CD4-positive, alpha-beta T cell treated with Interleukin-10 for 1 hour (primary cell): Measurements from ENCODE around the gene KIF13A.
"Not testable (repeated sequence)": the region's sequence is repeated elsewhere in the genome, so short reads cannot be mapped to it uniquely, and the experiment has no call there.

Source experiments
- DNase-seq: peaks from one replicate; pipeline ENCODE4 v3.0.0-alpha.2; 2020

The KIF13A gene

DNA sequence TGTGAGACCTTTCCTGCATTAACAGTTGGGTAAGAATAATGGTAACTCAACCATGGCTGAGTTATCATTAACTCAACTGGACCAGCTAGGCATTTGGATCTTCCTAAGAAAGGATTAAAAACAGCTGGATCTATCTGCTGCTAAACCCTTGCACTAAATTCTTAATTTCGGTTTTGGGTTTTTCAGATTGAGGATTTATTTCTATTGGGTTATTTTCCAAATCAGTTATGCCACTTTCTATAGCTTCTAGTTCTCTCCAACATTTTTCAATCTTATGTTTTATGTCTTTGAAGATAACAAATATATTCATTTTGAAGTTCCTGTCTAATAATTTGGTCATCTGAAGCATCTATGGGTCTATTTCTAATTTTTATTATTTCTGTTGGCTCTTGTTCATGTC lies 92.5 kb downstream of the KIF13A start:
- DNase-seq: no peak

DNA sequence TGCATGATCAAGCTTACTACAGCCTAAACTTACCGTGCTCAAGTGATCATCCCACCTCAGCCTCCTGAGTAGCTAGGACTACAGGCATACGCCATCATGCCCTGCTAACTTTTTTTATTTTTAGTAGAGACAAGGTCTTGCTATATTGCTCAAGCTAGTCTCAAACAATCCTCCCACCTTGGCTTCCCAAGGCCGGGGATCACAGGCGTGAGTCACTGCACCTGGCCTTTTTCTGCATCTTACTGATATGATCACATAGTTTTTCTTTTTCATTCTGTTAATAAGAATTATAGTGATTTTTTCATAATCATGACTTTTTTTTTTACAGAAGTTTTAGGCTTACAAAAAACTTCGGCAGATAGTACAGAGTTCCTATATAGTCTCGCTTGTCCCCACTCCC lies 93.2 kb downstream of the KIF13A start:
- DNase-seq: no peak

DNA sequence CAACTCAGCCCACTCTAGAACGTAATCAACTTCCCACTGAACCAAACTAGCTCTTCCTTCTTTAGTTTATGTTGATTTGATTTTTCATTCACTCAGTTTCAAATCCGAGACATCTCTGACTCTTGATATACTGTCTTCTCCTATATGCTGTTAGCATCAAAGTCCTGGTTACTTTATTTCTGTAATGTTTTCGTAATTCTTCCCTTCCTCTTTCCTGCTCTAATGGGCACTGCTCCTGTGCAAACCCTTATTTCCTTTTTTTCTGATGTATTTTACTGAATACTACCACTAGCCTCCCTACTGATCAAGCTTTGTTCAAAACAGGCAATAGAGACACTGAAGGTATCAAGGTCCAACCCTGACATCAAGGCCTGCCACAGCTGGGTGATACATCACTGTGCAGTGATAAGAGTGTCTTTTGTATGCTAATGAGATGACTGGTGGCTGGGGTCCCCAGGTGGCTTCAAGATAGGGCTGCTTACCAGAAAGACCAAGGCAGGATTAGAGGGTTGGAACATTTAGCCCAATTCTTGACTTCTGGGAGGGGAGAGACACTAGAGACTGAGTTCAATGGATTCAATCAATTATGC lies 95.2 kb downstream of the KIF13A start:
- no peak for DNase-seq

DNA sequence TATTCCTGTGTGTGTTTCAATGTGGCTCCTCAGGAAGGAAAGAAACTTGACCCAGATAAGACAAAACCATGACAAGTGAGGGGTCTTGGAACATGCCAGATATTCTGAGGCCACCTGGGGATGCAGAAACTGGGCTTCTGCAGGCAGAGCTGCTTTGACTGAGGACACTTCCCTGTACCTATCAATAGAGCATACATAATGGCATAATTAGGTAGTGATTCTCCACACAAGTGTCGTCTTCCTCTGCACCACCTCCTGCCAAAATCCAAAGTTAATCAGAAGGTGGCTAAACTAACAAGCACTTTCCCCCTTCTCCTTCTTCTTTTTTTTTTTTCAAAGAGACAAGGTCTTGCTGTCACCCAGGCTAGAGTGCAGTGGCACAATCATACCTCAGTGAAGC lies 97.1 kb downstream of the KIF13A start:
- no peak for DNase-seq

DNA sequence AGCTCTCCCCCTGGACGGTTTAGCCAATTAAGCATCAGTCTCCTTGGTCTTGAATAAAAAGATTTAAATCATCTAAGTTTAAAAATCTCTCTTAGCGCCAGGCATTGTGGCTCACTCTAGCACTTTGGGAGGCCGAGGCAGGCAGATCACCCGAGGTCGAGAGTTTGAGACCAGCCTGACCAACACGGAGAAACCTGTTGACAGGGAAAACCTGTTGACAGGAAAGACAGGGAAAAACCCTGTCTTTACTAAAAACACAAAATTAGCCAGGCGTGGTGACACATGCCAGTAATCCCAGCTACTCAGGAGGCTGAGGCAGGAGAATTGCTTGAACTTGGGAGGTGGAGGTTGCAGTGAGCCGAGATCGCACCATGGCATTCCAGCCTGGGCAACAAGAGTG lies 97.7 kb downstream of the KIF13A start:
- not testable (repeated sequence) for DNase-seq

DNA sequence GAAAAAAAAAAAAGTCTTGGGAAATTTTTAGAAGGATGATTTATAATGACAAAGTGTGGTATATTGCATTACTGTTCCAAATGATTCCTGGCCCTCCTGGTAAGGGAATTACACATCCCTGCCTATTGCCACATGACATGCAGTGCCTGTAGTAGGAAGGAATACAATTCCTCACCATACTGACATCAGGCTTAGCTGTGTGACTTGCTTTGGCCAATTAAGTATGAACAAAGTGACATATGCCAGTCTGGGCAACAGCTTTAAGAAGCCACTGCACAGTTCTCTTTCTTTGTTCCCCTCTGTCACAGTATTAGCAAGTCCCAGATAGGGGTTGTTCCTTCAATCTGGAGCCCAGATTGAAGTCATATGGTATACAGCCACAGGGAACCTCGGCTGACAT lies 100.5 kb downstream of the KIF13A start:
- no peak for DNase-seq

DNA sequence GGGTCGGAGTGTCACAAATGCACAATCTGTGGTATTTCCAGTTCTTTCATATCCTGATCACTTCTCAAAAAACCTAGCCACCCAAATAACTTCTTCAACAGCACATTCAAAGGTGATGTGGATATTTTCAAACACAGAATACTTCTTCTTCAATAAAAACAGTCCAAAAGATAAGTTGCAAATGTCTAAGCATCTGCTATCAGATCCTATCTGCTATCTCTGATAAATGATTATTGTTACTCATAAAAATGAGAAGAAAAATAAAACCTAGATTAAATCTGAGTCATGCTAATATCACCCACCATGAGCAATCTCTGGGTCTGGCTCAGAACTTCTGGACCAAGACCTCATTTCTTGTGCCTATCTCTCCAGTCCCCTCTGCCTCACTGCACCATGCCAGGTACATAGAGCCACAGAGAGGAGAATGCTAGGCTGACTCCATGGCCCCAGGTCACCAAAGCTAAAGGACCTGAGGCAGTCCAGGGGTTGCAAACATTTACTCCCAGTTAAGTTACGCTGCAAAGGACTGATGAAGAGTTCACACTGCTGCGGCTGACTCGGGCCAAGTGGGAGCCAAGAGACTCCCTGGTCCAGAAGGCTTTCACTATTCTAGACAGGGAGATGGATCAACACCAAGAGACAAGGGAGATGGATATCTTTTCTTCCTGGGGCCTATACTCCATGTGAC lies 101.4 kb downstream of the KIF13A start:
- DNase-seq: no peak

DNA sequence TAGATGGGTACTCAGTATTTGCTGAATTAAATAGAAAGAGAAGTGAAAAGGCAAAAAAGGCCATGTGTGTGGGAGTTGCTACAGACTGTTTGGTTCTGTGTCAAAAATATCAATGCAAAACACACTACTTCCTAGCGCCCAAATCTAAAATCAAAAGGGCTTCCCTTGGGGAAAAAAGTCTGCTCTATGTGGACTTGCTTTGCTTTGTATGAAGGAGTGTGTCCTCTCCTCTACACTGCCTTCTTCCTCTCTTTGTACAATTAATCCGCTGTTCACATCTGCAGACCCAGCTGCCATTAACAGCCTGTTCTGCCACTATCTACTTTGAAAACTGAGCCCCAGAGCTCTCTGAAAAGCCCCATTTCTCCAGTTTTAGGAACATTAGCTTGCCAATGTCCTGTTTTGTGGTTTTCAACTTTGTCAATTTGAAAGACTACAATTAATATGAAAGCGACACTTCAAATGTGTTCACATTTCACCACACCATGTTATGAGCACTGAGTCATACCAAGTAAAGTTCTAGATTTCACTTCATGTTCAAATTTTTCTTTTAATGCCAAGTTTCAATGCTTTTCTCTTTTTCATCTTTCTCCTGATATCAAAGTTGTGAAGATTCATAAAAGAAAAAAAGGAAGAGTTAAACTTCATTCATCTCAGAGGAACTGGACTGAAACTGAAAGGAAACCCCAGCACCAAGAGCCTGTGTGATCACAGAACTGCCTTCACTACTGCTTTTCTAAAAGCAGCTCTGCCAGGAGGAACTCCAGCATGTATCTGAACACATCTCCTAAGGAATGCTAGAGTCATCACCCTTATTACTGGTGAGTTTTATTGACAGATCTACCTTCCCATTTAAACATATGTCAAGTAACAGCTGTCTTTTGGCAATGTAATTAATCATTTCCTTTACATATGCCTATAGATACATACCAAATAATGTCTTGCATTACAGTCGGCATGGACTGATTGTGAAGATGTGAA lies 102.6 kb downstream of the KIF13A start:
- DNase-seq: no peak

DNA sequence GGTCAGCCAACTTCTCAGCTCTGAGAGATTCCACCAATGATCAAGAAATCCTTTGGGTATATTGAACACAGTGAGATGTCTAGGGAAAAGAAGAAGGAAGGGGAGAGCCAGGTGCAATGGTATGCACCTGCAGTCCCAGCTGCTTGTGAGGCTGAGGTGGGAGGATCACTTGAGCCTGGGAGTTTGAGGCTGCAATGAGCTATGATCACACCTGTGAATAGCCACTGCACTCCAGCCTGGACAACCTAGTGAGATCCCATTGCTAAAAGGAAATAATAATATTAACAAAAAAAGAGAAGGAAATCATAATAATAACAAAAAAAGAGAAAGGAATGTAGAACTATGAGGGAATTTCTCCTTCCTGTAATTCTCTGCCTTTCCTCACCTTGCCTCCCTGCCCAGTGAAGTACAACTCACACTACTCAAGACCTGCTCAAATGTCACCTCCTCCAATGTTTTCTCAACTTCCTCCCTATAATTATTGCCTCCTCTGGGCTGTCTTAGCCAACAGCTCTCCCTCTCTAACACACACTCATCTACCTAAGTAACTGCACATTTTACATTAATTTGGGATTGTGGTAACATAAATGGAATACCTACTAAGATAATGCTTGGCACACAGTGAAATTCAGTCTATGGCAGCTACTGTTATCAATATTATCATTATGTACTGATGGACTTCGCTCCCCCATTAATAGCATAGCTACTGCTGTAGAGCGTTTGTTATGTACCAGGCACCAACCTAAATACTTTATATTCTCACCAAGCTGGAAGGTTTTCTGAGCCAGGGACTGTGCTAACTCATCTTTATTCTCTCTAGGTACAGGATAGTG lies 103.6 kb downstream of the KIF13A start:
- DNase-seq: no peak

DNA sequence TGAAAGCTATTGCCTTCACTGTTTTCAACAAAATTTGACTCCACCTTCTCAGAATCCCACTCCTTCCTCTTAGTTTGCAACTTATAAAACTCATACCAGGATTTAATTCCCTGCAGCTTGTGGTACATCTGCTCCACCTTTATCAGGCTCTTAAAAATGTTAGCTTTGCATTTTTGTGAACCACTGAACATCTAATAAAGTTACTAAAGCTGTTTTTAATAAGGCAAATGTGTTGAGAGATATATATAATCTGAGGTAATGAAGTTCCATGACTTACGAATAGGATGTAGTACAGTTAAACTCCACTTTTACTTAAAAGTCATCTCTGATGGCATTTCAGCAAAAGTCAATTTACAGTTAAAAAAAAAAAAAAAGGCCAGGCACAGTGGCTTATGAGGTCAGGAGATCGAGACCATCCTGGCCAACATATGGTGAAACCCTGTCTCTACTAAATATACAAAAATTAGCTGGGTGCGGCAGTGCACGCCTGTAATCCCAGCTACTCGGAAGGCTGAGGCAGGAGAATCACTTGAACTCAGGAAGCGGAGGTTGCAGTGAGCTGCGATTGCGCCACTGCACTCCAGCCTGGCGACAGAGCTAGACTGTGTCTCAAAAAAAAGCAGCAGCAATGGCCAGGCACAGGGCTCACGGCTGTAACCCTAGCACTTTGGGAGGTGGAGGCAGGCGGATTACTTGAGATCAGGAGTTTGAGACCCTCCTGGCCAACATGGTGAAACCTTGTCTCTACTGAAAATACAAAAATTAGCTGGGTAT lies 106.2 kb downstream of the KIF13A start:
- no peak for DNase-seq

DNA sequence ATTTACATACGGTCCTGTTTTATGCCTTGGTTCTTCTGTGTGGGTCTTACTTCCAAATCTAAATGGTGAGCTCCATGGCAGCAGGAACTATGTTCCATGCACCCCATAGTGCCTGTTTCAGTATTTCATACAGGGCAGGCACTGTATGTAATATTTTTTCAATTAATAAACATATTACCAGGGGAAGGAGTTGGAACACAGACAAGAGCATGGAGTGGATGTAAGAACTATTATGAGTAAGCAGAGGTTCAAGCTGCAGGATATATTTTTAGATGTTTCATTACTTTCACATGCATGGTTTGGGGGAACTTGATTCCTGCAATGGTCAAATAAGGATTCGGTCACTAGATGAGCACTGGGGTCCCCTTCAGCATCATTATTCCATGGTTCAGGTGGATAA lies 108.3 kb downstream of the KIF13A start:
- DNase-seq: no peak

DNA sequence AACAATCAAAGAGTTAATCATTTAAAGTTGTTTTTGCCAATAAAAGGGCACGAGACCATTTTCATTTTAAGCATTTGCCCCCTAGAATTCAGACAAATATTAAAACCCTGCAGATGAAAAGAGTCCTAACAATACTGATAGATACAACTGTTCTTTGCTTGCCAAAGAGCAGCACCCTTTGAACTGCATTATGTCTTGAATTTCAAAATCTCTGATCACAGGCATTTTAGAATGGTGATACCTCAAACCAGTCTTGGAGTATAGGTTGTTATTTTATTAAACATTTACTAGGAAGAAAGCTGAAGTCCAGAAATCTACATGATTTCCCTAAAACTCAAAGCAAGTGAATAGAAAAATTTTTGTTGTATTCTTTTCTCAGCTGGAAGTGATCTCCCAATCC lies 108.7 kb downstream of the KIF13A start:
- no peak for DNase-seq

DNA sequence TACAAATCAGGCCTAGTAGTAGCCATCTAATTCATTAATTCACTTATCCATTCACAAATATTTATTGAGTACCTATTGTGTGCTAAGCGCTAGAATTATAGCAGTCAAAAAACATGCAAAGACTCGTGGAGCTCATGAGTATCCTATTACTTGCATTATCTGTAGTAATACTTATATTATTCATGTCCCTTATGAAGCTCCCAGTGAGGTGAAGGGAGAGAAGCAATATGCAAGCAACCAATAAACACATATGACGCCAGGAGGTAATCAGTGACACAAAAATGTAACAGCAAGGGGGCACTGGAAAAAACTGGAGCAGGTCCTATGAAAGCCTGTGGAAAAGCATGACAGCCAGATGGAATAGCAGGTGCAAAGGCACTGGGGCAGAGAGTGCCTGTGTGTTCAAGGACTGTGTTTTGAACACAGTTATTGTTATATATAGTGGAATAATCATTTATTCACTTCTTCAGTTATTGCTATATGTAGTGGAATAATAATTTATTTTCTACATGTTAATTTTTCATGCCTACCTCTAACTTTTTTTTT lies 109.5 kb downstream of the KIF13A start:
- DNase-seq: no peak

DNA sequence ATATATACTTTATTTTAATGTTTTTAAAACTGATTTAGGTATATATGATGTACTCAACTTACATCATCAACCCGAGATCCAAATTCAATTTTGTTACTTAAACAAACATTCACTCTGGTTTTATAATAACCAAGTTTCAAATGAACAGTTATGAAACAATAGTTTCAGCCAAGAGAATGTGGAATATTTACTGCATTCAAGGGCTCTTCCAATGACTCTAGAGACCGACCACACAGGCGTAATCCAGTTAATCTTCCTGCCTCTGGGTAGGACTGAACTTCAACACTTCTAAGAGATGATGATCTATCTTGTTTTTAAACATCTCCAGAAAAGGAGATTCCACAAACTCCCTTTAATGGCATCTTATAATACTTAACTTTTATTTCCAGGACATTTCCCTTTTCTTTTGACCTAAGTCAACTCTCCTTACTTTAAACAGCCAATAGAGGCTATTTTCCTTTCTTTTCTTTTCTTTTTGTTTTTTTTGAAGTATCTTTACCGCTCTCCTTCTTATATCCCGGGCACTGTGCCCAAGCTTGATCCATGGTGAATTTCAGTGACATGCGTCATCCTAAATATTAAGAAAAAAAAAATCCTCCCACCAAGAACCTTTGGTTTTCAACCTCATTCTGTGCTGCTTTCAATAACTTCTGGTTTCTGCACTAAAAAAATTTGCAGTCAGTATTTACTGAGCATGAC lies 110.1 kb downstream of the KIF13A start:
- DNase-seq: no peak

DNA sequence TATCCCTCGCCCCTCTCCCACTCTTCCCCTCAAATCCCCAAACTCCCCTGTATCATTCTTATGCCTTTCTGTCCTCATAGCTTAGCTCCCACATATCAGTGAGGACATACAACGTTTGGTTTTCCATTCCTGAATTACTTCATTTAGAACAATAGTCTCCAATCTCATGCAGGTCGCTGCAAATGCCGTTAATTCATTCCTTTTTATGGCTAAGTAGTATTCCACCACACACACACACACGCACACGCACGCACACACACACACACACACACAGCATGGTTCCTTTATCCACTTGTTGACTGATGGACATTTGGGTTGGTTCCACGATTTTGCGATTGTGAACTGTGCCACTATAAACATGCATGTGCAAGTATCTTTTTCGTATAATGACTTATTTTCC lies 112.7 kb downstream of the KIF13A start:
- DNase-seq: no peak

DNA sequence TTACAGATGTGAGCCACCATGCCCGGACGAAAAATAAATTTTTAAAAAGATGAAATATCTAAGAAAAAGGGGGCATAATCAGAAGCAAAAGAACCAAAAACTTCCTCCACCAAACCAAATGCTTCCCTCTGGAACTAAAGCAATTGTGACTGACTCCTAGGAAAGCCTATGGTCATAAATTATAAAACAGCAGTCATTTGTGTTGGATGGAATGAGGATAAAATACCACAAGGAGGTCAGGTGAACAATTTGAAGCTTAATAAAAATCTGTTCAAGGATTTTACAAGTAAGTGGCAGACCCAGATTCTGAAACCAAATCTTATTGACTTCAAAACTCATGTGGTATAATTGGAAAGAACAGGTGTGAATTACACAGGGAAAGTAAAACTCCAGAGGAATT lies 114.5 kb downstream of the KIF13A start:
- no peak for DNase-seq

DNA sequence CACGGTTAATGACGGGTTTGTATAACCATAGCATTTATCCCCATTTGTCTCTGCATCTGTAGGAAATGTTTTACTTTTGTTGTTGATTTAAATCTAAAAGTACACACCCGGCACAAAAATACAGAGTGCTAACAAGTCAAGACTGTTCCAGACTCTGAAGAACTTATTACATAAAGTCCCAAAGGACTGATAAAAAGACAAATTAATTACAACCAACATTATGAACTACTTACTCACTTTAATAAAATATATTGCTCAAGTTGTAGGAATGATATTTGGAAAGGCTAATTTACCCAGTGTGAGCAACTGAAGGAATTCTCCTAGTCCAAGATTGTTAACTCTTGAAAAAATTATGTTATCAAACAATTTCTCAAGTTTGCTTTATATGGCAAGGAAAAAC lies 115.6 kb downstream of the KIF13A start:
- no peak for DNase-seq

DNA sequence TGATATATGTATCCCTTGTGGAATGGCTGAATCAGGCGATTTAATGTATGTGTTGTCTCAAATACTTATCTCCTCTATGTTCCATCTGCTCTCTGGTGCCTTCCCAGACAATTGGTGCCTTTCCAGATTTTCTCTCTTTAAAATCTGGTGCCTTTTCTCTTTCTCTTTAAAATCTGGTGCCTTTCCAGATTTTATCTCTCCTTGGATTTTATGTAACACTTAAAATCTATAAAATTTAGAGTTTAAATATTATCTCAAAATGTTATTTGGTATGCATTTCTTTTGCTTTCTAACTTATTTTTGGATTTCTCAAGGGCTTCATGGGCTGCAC lies 116.3 kb downstream of the KIF13A start:
- DNase-seq: no peak

DNA sequence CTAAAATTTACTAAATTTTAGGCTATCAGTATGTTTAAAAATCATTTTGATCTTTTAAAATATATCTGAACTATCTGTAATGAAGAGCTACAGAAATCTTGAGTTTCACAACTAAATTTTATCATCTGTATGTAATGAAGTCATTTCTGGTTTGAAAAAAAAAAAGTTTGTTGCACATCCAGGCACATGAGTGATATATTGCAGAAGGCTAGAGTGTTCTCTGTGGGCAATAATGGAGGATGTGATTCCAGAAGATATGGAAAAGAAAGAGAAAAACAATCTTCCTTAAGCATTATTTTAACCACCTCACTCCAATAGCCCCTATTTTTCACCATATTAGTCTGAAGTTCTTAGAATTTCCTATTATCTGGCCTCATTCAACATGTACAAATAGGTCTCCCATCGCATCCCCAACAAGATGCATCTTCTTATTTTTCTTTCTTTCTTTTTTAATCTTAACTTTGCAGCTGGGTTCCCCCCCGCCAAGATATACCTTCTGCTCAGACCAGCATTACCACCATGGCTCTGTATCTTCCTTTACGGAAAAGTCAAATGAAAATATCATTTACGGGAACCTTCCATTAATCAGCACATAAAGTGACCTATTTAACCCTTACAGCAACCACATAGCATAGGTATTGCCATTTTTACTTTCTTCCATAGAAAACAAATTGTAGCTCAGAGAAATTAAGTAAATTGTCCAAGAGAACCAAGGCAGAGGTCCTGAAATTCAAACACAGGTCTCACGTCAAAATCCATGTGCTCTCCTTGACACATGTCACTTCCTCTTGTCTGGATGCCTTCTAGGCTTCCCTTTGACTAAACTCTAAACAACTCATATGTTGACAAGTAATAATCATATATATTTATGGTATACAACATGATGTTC lies 116.9 kb downstream of the KIF13A start:
- DNase-seq: no peak

DNA sequence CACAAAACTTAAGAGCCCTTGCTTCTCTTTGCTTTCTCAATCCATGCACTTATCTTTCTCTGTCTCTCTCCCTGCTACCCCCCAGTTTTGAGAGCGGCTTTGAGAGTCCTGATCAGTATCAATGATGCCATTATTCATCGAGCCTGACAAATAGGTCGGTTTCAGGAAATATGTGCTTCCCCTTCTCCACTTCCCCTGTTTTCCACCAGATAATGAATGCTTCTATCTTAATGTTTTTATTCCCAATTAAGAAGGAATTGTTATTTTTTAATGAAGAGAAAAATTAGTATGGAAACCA lies 117.7 kb downstream of the KIF13A start:
- DNase-seq: no peak
